Measurements from ENCODE around the gene POU3F1. TPM values are rescaled to one million over a fixed set of nuclear protein-coding genes. Genes with fewer than 3 reads are reported as not detected.

The POU3F1 gene
- total and polyA plus RNA-seq, 10 of the 15 experiments (the other 5 are each of a cell fraction or from before 2014, with no cell fraction given), result 0.04 to 0.53 (median 0.10) TPM; not detected in 3

DNA sequence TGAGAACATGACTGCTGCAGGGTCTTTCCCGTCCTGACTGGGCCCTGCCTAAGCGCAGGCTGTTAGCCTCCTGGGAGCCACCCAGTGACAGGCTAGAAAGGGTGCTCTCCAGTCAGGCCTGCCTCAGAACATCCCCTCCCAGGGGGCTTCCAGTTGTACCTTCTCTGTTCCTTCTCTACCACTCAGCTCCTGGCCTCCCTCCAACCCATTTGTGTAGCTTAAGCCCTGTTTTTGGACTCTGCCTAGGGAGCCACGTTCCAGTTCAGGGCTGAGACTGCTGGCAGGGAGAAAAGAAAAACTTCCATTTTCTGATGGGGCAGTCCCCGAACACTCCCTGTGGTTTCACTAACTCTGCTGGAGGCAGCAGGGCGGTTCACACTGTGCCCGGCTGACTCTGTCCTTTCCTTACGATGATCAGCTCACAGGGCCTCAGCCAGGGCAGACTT is 15.3 kb upstream of the POU3F1 start (continued):
- TF ChIP-seq, protein P1, sequence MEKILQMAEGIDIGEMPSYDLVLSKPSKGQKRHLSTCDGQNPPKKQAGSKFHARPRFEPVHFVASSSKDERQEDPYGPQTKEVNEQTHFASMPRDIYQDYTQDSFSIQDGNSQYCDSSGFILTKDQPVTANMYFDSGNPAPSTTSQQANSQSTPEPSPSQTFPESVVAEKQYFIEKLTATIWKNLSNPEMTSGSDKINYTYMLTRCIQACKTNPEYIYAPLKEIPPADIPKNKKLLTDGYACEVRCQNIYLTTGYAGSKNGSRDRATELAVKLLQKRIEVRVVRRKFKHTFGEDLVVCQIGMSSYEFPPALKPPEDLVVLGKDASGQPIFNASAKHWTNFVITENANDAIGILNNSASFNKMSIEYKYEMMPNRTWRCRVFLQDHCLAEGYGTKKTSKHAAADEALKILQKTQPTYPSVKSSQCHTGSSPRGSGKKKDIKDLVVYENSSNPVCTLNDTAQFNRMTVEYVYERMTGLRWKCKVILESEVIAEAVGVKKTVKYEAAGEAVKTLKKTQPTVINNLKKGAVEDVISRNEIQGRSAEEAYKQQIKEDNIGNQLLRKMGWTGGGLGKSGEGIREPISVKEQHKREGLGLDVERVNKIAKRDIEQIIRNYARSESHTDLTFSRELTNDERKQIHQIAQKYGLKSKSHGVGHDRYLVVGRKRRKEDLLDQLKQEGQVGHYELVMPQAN (conservative IDR thresholded peaks at IDR 0.05), result no peak
- no peak for TF ChIP-seq SP1 (IDR thresholded peaks at IDR 0.05; ENCODE audit: low read depth, low read length)
- TF ChIP-seq, protein P2, sequence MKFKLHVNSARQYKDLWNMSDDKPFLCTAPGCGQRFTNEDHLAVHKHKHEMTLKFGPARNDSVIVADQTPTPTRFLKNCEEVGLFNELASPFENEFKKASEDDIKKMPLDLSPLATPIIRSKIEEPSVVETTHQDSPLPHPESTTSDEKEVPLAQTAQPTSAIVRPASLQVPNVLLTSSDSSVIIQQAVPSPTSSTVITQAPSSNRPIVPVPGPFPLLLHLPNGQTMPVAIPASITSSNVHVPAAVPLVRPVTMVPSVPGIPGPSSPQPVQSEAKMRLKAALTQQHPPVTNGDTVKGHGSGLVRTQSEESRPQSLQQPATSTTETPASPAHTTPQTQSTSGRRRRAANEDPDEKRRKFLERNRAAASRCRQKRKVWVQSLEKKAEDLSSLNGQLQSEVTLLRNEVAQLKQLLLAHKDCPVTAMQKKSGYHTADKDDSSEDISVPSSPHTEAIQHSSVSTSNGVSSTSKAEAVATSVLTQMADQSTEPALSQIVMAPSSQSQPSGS (IDR thresholded peaks at IDR 0.05; ENCODE audit: low read length), result no peak
- peak; percentile 73; the same call in 1 of the 2 replicates for TF ChIP-seq MTA2 (IDR thresholded peaks at IDR 0.05; ENCODE audit: low read depth)
- no peak for TF ChIP-seq ETV6 (conservative IDR thresholded peaks at IDR 0.05 in 1 of 2, IDR thresholded peaks at IDR 0.05 in 1 of 2; ENCODE audit: borderline replicate concordance in 1 of 2, low read depth in 1 of 2)
- no peak for TF ChIP-seq RAD51 (IDR thresholded peaks at IDR 0.05)
- TF ChIP-seq RELA (IDR thresholded peaks at IDR 0.05; ENCODE audit: borderline replicate concordance, partially characterized antibody), result peak; percentile 57
- no peak for TF ChIP-seq ZNF24 (IDR thresholded peaks at IDR 0.05)
- 0 out of 2 replicates have a peak, but pooled peaks have one; percentile 45 for TF ChIP-seq BCL11A (IDR thresholded peaks at IDR 0.05; ENCODE audit: low read depth, low read length)
- TF ChIP-seq MYB (IDR thresholded peaks at IDR 0.05; ENCODE audit: borderline replicate concordance, low read depth, low read length), result no peak
- TF ChIP-seq HDGF (IDR thresholded peaks at IDR 0.05), result no peak
- TF ChIP-seq YY1 (IDR thresholded peaks at IDR 0.05; ENCODE audit: low read depth, low read length), result peak; percentile 68
- no peak for TF ChIP-seq NFYB (IDR thresholded peaks at IDR 0.05; ENCODE audit: insufficient read depth, low read depth, low read length)
- no peak for TF ChIP-seq NR2C1 (IDR thresholded peaks at IDR 0.05)
- TF ChIP-seq POLR2A (IDR thresholded peaks at IDR 0.05; ENCODE audit: low read depth, low read length), result no peak
- TF ChIP-seq, protein P3, sequence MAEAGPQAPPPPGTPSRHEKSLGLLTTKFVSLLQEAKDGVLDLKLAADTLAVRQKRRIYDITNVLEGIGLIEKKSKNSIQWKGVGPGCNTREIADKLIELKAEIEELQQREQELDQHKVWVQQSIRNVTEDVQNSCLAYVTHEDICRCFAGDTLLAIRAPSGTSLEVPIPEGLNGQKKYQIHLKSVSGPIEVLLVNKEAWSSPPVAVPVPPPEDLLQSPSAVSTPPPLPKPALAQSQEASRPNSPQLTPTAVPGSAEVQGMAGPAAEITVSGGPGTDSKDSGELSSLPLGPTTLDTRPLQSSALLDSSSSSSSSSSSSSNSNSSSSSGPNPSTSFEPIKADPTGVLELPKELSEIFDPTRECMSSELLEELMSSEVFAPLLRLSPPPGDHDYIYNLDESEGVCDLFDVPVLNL (IDR thresholded peaks at IDR 0.05; ENCODE audit: low read depth, low read length), result no peak
- no peak for TF ChIP-seq RB1 (IDR thresholded peaks at IDR 0.05; ENCODE audit: borderline replicate concordance)
- TF ChIP-seq CBX3 (IDR thresholded peaks at IDR 0.05; ENCODE audit: borderline replicate concordance, low read depth), result no peak
- TF ChIP-seq NRF1 (conservative IDR thresholded peaks at IDR 0.05; ENCODE audit: low read depth, low read length), result no peak
- TF ChIP-seq POLR2AphosphoS5 (IDR thresholded peaks at IDR 0.05; ENCODE audit: low read length), result no peak
- TF ChIP-seq SREBF2 (IDR thresholded peaks at IDR 0.05; ENCODE audit: low read length), result no peak
- TF ChIP-seq SIX5 (IDR thresholded peaks at IDR 0.05; ENCODE audit: low read depth, low read length, severe bottlenecking), result no peak
- TF ChIP-seq ZNF384 (IDR thresholded peaks at IDR 0.05; ENCODE audit: borderline replicate concordance, low read depth, low read length), result no peak
- no peak for TF ChIP-seq TBL1XR1 (IDR thresholded peaks at IDR 0.05; ENCODE audit: low read depth, low read length)
- no peak for TF ChIP-seq ATF7 (IDR thresholded peaks at IDR 0.05; ENCODE audit: low read depth)
- TF ChIP-seq WRNIP1 (IDR thresholded peaks at IDR 0.05; ENCODE audit: borderline replicate concordance, low read depth, low read length), result no peak
- no peak for TF ChIP-seq PAX5 (IDR thresholded peaks at IDR 0.05; ENCODE audit: borderline replicate concordance, low read depth, low read length)
- TF ChIP-seq, protein P4, sequence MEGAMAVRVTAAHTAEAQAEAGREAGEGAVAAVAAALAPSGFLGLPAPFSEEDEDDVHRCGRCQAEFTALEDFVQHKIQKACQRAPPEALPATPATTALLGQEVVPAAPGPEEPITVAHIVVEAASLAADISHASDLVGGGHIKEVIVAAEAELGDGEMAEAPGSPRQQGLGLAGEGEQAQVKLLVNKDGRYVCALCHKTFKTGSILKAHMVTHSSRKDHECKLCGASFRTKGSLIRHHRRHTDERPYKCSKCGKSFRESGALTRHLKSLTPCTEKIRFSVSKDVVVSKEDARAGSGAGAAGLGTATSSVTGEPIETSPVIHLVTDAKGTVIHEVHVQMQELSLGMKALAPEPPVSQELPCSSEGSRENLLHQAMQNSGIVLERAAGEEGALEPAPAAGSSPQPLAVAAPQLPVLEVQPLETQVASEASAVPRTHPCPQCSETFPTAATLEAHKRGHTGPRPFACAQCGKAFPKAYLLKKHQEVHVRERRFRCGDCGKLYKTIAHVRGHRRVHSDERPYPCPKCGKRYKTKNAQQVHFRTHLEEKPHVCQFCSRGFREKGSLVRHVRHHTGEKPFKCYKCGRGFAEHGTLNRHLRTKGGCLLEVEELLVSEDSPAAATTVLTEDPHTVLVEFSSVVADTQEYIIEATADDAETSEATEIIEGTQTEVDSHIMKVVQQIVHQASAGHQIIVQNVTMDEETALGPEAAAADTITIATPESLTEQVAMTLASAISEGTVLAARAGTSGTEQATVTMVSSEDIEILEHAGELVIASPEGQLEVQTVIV (IDR thresholded peaks at IDR 0.05; ENCODE audit: borderline replicate concordance, partially characterized antibody), result no peak

Measured in GM12878 (cell line).